Measurements from ENCODE around the gene MSH5. TPM values are rescaled to one million over a fixed set of nuclear protein-coding genes. Genes with fewer than 3 reads are reported as not detected.

The MSH5 gene
- total and polyA plus RNA-seq, 2 of the 13 experiments (the other 11 are each of a cell fraction or from before 2014, with no cell fraction given) = 10.2 to 38.7 TPM

DNA sequence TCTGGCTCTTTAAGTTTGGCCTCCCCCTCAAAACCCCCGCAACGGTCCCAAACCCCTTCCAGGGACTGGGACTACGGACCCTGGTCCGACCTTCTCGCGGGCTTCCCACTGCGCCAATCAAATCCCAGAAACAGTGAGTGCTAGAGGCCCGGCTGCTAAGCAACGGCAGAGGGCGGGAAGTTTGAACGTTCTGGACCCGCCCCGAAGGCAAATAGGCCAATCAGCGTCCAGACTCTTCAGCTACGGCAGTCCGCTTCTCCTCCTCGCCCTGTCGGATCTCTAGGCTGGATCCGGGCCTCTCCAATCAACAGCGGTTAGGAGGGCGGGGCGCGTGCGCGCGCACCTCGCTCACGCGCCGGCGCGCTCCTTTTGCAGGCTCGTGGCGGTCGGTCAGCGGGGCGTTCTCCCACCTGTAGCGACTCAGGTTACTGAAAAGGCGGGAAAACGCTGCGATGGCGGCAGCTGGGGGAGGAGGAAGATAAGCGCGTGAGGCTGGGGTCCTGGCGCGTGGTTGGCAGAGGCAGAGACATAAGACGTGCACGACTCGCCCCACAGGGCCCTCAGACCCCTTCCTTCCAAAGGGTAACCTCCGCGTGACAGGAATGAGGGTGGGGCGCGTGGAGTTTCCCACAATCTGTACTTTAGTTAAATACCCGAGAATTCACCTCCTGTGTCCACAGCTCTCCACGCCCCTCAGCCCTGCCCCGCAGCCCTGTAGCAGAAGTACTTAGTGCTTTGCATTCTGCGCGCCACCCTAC lies at the start of gene MSH5 (continued):
- TF ChIP-seq, protein P1, sequence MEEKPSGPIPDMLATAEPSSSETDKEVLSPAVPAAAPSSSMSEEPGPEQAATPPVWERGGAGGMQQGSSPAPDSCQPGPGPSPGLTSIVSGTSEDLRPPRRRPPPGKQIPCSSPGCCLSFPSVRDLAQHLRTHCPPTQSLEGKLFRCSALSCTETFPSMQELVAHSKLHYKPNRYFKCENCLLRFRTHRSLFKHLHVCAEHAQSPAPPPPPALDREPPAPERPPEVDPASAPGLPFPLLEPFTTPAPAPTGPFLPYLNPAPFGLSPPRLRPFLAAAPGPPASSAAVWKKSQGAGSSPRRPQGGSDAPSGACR (CRISPR knock-in tag; IDR thresholded peaks at IDR 0.05) = no peak; the same call in 1 of the 2 replicates
- TF ChIP-seq KDM6A (CRISPR knock-in tag; IDR thresholded peaks at IDR 0.05; ENCODE audit: low read depth) (no peak; the same call in 1 of the 2 replicates), DNMT3B (CRISPR knock-in tag; conservative IDR thresholded peaks at IDR 0.05) (peak; percentile 93), TCF12 (IDR thresholded peaks at IDR 0.05) (no peak), TCF12 (CRISPR knock-in tag; IDR thresholded peaks at IDR 0.05) (0 out of 2 replicates have a peak, but pooled peaks have one; percentile 68), ZC3H4 (CRISPR knock-in tag; IDR thresholded peaks at IDR 0.05; ENCODE audit: borderline replicate concordance) (no peak; the same call in 1 of the 2 replicates), TGIF2 (CRISPR knock-in tag; IDR thresholded peaks at IDR 0.05) (peak; percentile 95), GZF1 (CRISPR knock-in tag; IDR thresholded peaks at IDR 0.05) (peak; percentile 50; the same call in 1 of the 2 replicates), SUZ12 (IDR thresholded peaks at IDR 0.05; ENCODE audit: low read depth, low read length) (no peak), MIER2 (CRISPR knock-in tag; IDR thresholded peaks at IDR 0.05) (peak; percentile 9; the same call in 1 of the 2 replicates), ZNF3 (CRISPR knock-in tag; IDR thresholded peaks at IDR 0.05) (no peak), RXRB (CRISPR knock-in tag; IDR thresholded peaks at IDR 0.05; ENCODE audit: borderline replicate concordance) (peak; percentile 73; the same call in 1 of the 2 replicates), ZBTB1 (CRISPR knock-in tag; IDR thresholded peaks at IDR 0.05; ENCODE audit: borderline replicate concordance) (no peak)
- TF ChIP-seq, protein P2, sequence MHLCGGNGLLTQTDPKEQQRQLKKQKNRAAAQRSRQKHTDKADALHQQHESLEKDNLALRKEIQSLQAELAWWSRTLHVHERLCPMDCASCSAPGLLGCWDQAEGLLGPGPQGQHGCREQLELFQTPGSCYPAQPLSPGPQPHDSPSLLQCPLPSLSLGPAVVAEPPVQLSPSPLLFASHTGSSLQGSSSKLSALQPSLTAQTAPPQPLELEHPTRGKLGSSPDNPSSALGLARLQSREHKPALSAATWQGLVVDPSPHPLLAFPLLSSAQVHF (CRISPR knock-in tag; IDR thresholded peaks at IDR 0.05) = peak; percentile 100
- TF ChIP-seq, protein P3, sequence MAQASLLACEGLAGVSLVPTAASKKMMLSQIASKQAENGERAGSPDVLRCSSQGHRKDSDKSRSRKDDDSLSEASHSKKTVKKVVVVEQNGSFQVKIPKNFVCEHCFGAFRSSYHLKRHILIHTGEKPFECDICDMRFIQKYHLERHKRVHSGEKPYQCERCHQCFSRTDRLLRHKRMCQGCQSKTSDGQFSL (CRISPR knock-in tag; IDR thresholded peaks at IDR 0.05) = 0 out of 2 replicates have a peak, but pooled peaks have one; percentile 73
- TF ChIP-seq, protein P4, sequence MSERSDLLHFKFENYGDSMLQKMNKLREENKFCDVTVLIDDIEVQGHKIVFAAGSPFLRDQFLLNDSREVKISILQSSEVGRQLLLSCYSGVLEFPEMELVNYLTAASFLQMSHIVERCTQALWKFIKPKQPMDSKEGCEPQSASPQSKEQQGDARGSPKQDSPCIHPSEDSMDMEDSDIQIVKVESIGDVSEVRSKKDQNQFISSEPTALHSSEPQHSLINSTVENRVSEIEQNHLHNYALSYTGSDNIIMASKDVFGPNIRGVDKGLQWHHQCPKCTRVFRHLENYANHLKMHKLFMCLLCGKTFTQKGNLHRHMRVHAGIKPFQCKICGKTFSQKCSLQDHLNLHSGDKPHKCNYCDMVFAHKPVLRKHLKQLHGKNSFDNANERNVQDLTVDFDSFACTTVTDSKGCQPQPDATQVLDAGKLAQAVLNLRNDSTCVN (CRISPR knock-in tag; IDR thresholded peaks at IDR 0.05; ENCODE audit: borderline replicate concordance) = peak; percentile 88
- TF ChIP-seq, protein P5, sequence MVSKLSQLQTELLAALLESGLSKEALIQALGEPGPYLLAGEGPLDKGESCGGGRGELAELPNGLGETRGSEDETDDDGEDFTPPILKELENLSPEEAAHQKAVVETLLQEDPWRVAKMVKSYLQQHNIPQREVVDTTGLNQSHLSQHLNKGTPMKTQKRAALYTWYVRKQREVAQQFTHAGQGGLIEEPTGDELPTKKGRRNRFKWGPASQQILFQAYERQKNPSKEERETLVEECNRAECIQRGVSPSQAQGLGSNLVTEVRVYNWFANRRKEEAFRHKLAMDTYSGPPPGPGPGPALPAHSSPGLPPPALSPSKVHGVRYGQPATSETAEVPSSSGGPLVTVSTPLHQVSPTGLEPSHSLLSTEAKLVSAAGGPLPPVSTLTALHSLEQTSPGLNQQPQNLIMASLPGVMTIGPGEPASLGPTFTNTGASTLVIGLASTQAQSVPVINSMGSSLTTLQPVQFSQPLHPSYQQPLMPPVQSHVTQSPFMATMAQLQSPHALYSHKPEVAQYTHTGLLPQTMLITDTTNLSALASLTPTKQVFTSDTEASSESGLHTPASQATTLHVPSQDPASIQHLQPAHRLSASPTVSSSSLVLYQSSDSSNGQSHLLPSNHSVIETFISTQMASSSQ (IDR thresholded peaks at IDR 0.05; ENCODE audit: low read depth) = no peak
- TF ChIP-seq, protein P5 (CRISPR knock-in tag; IDR thresholded peaks at IDR 0.05; ENCODE audit: borderline replicate concordance) = peak; percentile 92
- TF ChIP-seq, protein P6, sequence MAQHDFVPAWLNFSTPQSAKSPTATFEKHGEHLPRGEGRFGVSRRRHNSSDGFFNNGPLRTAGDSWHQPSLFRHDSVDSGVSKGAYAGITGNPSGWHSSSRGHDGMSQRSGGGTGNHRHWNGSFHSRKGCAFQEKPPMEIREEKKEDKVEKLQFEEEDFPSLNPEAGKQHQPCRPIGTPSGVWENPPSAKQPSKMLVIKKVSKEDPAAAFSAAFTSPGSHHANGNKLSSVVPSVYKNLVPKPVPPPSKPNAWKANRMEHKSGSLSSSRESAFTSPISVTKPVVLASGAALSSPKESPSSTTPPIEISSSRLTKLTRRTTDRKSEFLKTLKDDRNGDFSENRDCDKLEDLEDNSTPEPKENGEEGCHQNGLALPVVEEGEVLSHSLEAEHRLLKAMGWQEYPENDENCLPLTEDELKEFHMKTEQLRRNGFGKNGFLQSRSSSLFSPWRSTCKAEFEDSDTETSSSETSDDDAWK (CRISPR knock-in tag; IDR thresholded peaks at IDR 0.05) = no peak
- TF ChIP-seq, protein P7, sequence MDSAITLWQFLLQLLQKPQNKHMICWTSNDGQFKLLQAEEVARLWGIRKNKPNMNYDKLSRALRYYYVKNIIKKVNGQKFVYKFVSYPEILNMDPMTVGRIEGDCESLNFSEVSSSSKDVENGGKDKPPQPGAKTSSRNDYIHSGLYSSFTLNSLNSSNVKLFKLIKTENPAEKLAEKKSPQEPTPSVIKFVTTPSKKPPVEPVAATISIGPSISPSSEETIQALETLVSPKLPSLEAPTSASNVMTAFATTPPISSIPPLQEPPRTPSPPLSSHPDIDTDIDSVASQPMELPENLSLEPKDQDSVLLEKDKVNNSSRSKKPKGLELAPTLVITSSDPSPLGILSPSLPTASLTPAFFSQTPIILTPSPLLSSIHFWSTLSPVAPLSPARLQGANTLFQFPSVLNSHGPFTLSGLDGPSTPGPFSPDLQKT (CRISPR knock-in tag; IDR thresholded peaks at IDR 0.05; ENCODE audit: borderline replicate concordance) = peak; percentile 24; the same call in 1 of the 2 replicates

Data from HepG2 (cell line).